ENCODE results near the gene MAPK7. TPM values are rescaled to one million over a fixed set of nuclear protein-coding genes. Genes with fewer than 3 reads are reported as not detected.

The MAPK7 gene
- total and polyA plus RNA-seq, 2 donors (not counting 3 experiments of a cell fraction or from before 2014, with no cell fraction given): 16.8 to 30.7 TPM

DNA sequence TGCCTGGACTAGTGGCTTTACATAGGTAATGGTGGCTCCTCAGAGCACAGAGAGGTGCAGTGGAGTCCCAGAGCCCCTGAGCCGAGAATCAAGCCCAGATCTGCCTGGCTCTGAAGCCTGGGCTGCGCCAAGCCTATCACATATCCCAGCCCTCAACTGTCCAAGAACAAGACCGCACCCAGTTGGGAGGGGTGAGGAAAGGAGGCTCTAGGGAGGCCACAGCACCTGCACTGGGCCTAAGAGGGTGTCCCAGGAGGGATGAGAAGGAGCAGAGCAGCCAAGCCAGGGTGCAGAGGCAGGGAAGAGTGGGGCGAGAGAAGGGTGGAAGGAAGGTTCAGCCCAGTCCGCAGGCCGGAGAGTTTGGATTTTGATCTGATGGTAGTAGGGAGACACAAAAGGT is 31.8 kb downstream of the MAPK7 start:
- Histone ChIP-seq H3K79me2 (ENCODE audit: control insufficient read depth, insufficient read depth, low read length) (no peaks in the 10 kb centered on the region), H3K4me1 (ENCODE audit: control insufficient read depth, extremely low read depth, insufficient read depth, low read length) (no peaks in the 10 kb centered on the region), H2AFZ (ENCODE audit: low read depth, low read length) (no peak overlapping the region), H3K9me3 (replicated peaks; ENCODE audit: control insufficient read depth, insufficient read depth, low read length) (no peaks in the 10 kb centered on the region), H4K20me1 (replicated peaks; ENCODE audit: control insufficient read depth, extremely low read depth, insufficient read depth, low read length) (no peaks in the 10 kb centered on the region), H3K27ac (ENCODE audit: insufficient read depth, low read depth, low read length) (no peak overlapping the region), H3K36me3 (ENCODE audit: control insufficient read depth in 2 of 2, extremely low read depth in 1 of 2, insufficient read depth in 2 of 2, low read length in 2 of 2) (no peaks in the 10 kb centered on the region), H3K9ac (replicated peaks; ENCODE audit: extremely low read depth, insufficient read depth, low read length) (no peak overlapping the region), H3K4me2 (ENCODE audit: insufficient read depth, low read length) (no peak overlapping the region), H3K4me3 (replicated peaks in 1 of 3; ENCODE audit: insufficient read depth in 1 of 3, low read depth in 1 of 3, low read length in 3 of 3) (no peak overlapping the region), H3K27me3 (ENCODE audit: control insufficient read depth in 2 of 2, insufficient read depth in 2 of 2, low read length in 2 of 2) (peaks cover 4 to 7% of the 10 kb centered on the region in 2 experiments), H3K9me1 (replicated peaks; ENCODE audit: control insufficient read depth, extremely low read depth, insufficient read depth, low read length) (no peaks in the 10 kb centered on the region)
- no peak for TF ChIP-seq FOS (IDR thresholded peaks at IDR 0.05; ENCODE audit: borderline replicate concordance, insufficient read depth, low read length)
- TF ChIP-seq MYC (IDR thresholded peaks at IDR 0.05; ENCODE audit: low read depth, low read length): no peak
- no peak for TF ChIP-seq JUN (IDR thresholded peaks at IDR 0.05; ENCODE audit: borderline replicate concordance, insufficient read depth, insufficient read length, low read depth)
- no peak for TF ChIP-seq POLR2AphosphoS5 (IDR thresholded peaks at IDR 0.05; ENCODE audit: insufficient read depth, low read depth, low read length)
- TF ChIP-seq EZH2 (IDR thresholded peaks at IDR 0.05; ENCODE audit: borderline replicate concordance, low read depth, low read length, severe bottlenecking): no peak
- TF ChIP-seq GATA2 (IDR thresholded peaks at IDR 0.05; ENCODE audit: insufficient read depth, insufficient read length, low read depth, low read length): no peak
- TF ChIP-seq POLR2A (IDR thresholded peaks at IDR 0.05; ENCODE audit: low read depth, low read length): no peak
- TF ChIP-seq, protein P1, sequence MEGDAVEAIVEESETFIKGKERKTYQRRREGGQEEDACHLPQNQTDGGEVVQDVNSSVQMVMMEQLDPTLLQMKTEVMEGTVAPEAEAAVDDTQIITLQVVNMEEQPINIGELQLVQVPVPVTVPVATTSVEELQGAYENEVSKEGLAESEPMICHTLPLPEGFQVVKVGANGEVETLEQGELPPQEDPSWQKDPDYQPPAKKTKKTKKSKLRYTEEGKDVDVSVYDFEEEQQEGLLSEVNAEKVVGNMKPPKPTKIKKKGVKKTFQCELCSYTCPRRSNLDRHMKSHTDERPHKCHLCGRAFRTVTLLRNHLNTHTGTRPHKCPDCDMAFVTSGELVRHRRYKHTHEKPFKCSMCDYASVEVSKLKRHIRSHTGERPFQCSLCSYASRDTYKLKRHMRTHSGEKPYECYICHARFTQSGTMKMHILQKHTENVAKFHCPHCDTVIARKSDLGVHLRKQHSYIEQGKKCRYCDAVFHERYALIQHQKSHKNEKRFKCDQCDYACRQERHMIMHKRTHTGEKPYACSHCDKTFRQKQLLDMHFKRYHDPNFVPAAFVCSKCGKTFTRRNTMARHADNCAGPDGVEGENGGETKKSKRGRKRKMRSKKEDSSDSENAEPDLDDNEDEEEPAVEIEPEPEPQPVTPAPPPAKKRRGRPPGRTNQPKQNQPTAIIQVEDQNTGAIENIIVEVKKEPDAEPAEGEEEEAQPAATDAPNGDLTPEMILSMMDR (IDR thresholded peaks at IDR 0.05; ENCODE audit: extremely low read depth in 1 of 2, insufficient read depth in 1 of 2, low read depth in 1 of 2, low read length in 2 of 2): no peak
- TF ChIP-seq, protein P2, sequence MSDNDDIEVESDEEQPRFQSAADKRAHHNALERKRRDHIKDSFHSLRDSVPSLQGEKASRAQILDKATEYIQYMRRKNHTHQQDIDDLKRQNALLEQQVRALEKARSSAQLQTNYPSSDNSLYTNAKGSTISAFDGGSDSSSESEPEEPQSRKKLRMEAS (IDR thresholded peaks at IDR 0.05; ENCODE audit: insufficient read depth, insufficient read length): no peak
- FAIRE-seq: no peak
- POLR2A ChIA-PET: no interaction called here
- CTCF ChIA-PET: interaction anchor here (1.6 kb wide), 1 partner anchor 45 kb away, joined by 4 read pairs; no protein-coding TSS in a partner anchor
- intact Hi-C loops (cut with micrococcal nuclease) (no loop called here), dilution Hi-C loops (cut with MboI; ENCODE audit: extremely low pct_ligation_motif_present, low sequenced_read_pairs) (no loop called here)
- BruUV-seq (replicated peaks): no TSS peak
- no peak for DNase-seq (ENCODE audit: low read depth, low spot score)

Data from endothelial cell of umbilical vein (primary cell).